ENCODE data around the gene ADSL. TPM values are rescaled to one million over a fixed set of nuclear protein-coding genes. Genes with fewer than 3 reads are reported as not detected.
A peak's percentile ranks its signal among the peaks of the same experiment; 100 is the strongest.

The ADSL gene
- total and polyA plus RNA-seq, 9 of the 15 experiments (the other 6 are each of a cell fraction or from before 2014, with no cell fraction given), result 112 to 322 (median 146) TPM

DNA sequence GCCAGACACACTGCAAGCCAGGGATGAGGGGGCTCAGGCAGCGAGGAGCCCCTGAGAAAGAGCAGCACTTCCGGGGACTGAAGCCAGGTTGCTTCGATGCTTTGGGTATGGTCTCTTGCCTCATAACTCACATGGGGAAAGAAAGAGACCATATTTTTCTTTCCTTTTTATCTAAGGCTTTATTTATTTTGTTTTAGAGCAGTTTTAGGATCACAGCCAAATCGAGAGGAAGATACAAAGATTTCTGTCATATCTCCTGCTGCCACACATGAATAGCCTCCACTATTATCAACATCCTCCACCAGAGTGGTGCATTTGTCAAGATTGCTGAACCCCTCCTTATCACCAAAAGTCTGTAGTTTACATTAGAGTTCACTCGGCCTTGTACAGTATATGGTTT lies 24.3 kb upstream of the ADSL start (continued):
- TF ChIP-seq, protein P1, sequence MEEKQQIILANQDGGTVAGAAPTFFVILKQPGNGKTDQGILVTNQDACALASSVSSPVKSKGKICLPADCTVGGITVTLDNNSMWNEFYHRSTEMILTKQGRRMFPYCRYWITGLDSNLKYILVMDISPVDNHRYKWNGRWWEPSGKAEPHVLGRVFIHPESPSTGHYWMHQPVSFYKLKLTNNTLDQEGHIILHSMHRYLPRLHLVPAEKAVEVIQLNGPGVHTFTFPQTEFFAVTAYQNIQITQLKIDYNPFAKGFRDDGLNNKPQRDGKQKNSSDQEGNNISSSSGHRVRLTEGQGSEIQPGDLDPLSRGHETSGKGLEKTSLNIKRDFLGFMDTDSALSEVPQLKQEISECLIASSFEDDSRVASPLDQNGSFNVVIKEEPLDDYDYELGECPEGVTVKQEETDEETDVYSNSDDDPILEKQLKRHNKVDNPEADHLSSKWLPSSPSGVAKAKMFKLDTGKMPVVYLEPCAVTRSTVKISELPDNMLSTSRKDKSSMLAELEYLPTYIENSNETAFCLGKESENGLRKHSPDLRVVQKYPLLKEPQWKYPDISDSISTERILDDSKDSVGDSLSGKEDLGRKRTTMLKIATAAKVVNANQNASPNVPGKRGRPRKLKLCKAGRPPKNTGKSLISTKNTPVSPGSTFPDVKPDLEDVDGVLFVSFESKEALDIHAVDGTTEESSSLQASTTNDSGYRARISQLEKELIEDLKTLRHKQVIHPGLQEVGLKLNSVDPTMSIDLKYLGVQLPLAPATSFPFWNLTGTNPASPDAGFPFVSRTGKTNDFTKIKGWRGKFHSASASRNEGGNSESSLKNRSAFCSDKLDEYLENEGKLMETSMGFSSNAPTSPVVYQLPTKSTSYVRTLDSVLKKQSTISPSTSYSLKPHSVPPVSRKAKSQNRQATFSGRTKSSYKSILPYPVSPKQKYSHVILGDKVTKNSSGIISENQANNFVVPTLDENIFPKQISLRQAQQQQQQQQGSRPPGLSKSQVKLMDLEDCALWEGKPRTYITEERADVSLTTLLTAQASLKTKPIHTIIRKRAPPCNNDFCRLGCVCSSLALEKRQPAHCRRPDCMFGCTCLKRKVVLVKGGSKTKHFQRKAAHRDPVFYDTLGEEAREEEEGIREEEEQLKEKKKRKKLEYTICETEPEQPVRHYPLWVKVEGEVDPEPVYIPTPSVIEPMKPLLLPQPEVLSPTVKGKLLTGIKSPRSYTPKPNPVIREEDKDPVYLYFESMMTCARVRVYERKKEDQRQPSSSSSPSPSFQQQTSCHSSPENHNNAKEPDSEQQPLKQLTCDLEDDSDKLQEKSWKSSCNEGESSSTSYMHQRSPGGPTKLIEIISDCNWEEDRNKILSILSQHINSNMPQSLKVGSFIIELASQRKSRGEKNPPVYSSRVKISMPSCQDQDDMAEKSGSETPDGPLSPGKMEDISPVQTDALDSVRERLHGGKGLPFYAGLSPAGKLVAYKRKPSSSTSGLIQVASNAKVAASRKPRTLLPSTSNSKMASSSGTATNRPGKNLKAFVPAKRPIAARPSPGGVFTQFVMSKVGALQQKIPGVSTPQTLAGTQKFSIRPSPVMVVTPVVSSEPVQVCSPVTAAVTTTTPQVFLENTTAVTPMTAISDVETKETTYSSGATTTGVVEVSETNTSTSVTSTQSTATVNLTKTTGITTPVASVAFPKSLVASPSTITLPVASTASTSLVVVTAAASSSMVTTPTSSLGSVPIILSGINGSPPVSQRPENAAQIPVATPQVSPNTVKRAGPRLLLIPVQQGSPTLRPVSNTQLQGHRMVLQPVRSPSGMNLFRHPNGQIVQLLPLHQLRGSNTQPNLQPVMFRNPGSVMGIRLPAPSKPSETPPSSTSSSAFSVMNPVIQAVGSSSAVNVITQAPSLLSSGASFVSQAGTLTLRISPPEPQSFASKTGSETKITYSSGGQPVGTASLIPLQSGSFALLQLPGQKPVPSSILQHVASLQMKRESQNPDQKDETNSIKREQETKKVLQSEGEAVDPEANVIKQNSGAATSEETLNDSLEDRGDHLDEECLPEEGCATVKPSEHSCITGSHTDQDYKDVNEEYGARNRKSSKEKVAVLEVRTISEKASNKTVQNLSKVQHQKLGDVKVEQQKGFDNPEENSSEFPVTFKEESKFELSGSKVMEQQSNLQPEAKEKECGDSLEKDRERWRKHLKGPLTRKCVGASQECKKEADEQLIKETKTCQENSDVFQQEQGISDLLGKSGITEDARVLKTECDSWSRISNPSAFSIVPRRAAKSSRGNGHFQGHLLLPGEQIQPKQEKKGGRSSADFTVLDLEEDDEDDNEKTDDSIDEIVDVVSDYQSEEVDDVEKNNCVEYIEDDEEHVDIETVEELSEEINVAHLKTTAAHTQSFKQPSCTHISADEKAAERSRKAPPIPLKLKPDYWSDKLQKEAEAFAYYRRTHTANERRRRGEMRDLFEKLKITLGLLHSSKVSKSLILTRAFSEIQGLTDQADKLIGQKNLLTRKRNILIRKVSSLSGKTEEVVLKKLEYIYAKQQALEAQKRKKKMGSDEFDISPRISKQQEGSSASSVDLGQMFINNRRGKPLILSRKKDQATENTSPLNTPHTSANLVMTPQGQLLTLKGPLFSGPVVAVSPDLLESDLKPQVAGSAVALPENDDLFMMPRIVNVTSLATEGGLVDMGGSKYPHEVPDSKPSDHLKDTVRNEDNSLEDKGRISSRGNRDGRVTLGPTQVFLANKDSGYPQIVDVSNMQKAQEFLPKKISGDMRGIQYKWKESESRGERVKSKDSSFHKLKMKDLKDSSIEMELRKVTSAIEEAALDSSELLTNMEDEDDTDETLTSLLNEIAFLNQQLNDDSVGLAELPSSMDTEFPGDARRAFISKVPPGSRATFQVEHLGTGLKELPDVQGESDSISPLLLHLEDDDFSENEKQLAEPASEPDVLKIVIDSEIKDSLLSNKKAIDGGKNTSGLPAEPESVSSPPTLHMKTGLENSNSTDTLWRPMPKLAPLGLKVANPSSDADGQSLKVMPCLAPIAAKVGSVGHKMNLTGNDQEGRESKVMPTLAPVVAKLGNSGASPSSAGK (IDR thresholded peaks at IDR 0.05), result no peak
- TF ChIP-seq, protein P2, sequence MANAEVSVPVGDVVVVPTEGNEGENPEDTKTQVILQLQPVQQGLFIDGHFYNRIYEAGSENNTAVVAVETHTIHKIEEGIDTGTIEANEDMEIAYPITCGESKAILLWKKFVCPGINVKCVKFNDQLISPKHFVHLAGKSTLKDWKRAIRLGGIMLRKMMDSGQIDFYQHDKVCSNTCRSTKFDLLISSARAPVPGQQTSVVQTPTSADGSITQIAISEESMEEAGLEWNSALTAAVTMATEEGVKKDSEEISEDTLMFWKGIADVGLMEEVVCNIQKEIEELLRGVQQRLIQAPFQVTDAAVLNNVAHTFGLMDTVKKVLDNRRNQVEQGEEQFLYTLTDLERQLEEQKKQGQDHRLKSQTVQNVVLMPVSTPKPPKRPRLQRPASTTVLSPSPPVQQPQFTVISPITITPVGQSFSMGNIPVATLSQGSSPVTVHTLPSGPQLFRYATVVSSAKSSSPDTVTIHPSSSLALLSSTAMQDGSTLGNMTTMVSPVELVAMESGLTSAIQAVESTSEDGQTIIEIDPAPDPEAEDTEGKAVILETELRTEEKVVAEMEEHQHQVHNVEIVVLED (CRISPR knock-in tag; IDR thresholded peaks at IDR 0.05), result no peak
- TF ChIP-seq TEAD4 (IDR thresholded peaks at IDR 0.05; ENCODE audit: low read length), result peak; percentile 97
- TF ChIP-seq TEAD4 (CRISPR knock-in tag; IDR thresholded peaks at IDR 0.05; ENCODE audit: borderline replicate concordance), result no peak
- TF ChIP-seq, protein P3, sequence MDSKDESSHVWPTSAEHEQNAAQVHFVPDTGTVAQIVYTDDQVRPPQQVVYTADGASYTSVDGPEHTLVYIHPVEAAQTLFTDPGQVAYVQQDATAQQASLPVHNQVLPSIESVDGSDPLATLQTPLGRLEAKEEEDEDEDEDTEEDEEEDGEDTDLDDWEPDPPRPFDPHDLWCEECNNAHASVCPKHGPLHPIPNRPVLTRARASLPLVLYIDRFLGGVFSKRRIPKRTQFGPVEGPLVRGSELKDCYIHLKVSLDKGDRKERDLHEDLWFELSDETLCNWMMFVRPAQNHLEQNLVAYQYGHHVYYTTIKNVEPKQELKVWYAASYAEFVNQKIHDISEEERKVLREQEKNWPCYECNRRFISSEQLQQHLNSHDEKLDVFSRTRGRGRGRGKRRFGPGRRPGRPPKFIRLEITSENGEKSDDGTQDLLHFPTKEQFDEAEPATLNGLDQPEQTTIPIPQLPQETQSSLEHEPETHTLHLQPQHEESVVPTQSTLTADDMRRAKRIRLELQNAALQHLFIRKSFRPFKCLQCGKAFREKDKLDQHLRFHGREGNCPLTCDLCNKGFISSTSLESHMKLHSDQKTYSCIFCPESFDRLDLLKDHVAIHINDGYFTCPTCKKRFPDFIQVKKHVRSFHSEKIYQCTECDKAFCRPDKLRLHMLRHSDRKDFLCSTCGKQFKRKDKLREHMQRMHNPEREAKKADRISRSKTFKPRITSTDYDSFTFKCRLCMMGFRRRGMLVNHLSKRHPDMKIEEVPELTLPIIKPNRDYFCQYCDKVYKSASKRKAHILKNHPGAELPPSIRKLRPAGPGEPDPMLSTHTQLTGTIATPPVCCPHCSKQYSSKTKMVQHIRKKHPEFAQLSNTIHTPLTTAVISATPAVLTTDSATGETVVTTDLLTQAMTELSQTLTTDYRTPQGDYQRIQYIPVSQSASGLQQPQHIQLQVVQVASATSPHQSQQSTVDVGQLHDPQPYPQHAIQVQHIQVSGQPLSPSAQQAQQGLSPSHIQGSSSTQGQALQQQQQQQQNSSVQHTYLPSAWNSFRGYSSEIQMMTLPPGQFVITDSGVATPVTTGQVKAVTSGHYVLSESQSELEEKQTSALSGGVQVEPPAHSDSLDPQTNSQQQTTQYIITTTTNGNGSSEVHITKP (IDR thresholded peaks at IDR 0.05; ENCODE audit: partially characterized antibody), result no peak
- no peak for TF ChIP-seq POU5F1 (IDR thresholded peaks at IDR 0.05; ENCODE audit: borderline replicate concordance, low read depth, low read length, partially characterized antibody)
- no peak for TF ChIP-seq PCBP2 (IDR thresholded peaks at IDR 0.05; ENCODE audit: low read depth, low read length, poor library complexity, severe bottlenecking)
- no peak for TF ChIP-seq LEF1 (IDR thresholded peaks at IDR 0.05)
- TF ChIP-seq FOXK1 (CRISPR knock-in tag; IDR thresholded peaks at IDR 0.05; ENCODE audit: borderline replicate concordance), result no peak
- TF ChIP-seq, protein P4, sequence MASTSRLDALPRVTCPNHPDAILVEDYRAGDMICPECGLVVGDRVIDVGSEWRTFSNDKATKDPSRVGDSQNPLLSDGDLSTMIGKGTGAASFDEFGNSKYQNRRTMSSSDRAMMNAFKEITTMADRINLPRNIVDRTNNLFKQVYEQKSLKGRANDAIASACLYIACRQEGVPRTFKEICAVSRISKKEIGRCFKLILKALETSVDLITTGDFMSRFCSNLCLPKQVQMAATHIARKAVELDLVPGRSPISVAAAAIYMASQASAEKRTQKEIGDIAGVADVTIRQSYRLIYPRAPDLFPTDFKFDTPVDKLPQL (IDR thresholded peaks at IDR 0.05; ENCODE audit: extremely low read depth, insufficient read length), result no peak

All from K562 (cell line).